Dedifferentiated amniotic fluid mesenchymal stem cell (primary cell): Measurements from ENCODE around the gene ECM1.

Experiments
- DNase-seq: peaks from one replicate; pipeline ENCODE4 v3.0.0-alpha.2; 2016; ENCODE audit errors: extremely low spot score

ECM1 gene

GRCh38 chr1:150558761-150559655 is 51.1 kb downstream of the ECM1 start:
- no peak for DNase-seq

- no peak for DNase-seq
These were observed 51.7 kb downstream of the ECM1 start for GRCh38 chr1:150559656-150560010.

- no peak for DNase-seq
These were observed 52.1 kb downstream of the ECM1 start for GRCh38 chr1:150560011-150560438.

GRCh38 chr1:150560576-150561253 is 52.8 kb downstream of the ECM1 start:
- peak; percentile 81 for DNase-seq

- DNase-seq, result peak; percentile 97
These were observed 53.5 kb downstream of the ECM1 start for GRCh38 chr1:150561254-150561973.

GRCh38 chr1:150561974-150562445 is 54.1 kb downstream of the ECM1 start:
- peak; percentile 90 for DNase-seq

- no peak for DNase-seq
These were observed 54.8 kb downstream of the ECM1 start for GRCh38 chr1:150562446-150563339.
